AG04450 (cell line): ENCODE measurements around the gene ZDHHC7. TPM values are rescaled to one million over a fixed set of nuclear protein-coding genes. Genes with fewer than 3 reads are reported as not detected.

Experiments used
- CTCF ChIA-PET: fragments of 300-600, 350-600 bp; formaldehyde crosslinking; extraction: SDS; loops from one replicate; lab custom pipeline; 2022; ENCODE audit warnings: antibody characterized with exemption, inconsistent platforms; lab: Charles Lee
- POLR2A ChIA-PET: fragments of 350-600 bp; formaldehyde crosslinking; extraction: SDS; loops from one replicate; lab custom pipeline; 2021; ENCODE audit warnings: antibody characterized with exemption, inconsistent platforms; lab: Yijun Ruan, JAX
- DNase-seq: peaks from one replicate; pipeline ENCODE4 v3.0.0-alpha.2; 2011; ENCODE audit warnings: low read depth, low spot score
- H3K27ac ChIP-seq: one replicate; pipeline ENCODE4 v1.5.1; 2012; ENCODE audit warnings: low read depth, low read length, control low read depth
- H3K27me3 ChIP-seq: one replicate; pipeline ENCODE4 v1.6.0; 2012; ENCODE audit warnings: low read length; ENCODE audit not compliant: control insufficient read depth, insufficient read depth
- H3K4me3 ChIP-seq: 2 replicates; pipeline ENCODE4 v1.5.1; 2011; ENCODE audit warnings: mild to moderate bottlenecking, low read depth, low read length, control low read depth
- H3K9me3 ChIP-seq: 2 replicates; pipeline ENCODE4 v1.5.1; 2012; ENCODE audit warnings: low read length; ENCODE audit not compliant: control insufficient read depth, insufficient read depth
- polyA plus RNA-seq: library from polyadenylated mRNA; depleted of rRNA; stranded (reverse); fragments of >200 nt; gene quantifications from 2 replicates; pipeline ENCODE4 v1.2.3, GENCODE V29; 2011
- TF ChIP-seq, protein P1 (sequence below): IDR thresholded peaks from 2 replicates; pipeline ENCODE4 v1.5.1; 2011; ENCODE audit warnings: low read depth, low read length, control low read depth, inconsistent platforms

Gene ZDHHC7
- polyA plus RNA-seq, 1 experiment = 136 TPM

DNA sequence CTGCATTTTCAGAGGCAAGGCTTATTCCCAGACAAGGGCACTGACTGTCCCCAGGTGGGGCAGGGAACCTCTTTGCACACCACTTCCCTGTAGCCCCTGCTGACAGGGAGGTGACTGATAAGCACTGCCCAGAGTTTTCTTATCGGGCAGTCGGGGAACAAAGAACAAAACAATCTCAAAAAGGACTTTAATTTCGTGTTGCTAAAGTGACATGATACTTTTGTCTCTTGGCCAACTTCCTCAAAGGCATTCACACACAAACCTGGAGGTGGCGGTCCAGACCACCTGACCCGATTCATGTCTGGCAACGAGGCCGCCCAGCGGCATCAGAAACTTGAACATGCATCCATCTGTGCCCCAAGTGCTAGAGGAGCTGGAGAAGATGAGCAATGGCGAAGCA is 28.9 kb downstream of the ZDHHC7 start:
- ChIA-PET CTCF (no interaction called here), POLR2A (interaction anchor here (0.8 kb wide), 2 partner anchors 30 to 38 kb away, joined by 3 read pairs; no protein-coding TSS in a partner anchor)
- H3K9me3 ChIP-seq = peaks cover 6% of the 10 kb centered on the region; the same call in 1 of the 2 replicates
- TF ChIP-seq, protein P1, sequence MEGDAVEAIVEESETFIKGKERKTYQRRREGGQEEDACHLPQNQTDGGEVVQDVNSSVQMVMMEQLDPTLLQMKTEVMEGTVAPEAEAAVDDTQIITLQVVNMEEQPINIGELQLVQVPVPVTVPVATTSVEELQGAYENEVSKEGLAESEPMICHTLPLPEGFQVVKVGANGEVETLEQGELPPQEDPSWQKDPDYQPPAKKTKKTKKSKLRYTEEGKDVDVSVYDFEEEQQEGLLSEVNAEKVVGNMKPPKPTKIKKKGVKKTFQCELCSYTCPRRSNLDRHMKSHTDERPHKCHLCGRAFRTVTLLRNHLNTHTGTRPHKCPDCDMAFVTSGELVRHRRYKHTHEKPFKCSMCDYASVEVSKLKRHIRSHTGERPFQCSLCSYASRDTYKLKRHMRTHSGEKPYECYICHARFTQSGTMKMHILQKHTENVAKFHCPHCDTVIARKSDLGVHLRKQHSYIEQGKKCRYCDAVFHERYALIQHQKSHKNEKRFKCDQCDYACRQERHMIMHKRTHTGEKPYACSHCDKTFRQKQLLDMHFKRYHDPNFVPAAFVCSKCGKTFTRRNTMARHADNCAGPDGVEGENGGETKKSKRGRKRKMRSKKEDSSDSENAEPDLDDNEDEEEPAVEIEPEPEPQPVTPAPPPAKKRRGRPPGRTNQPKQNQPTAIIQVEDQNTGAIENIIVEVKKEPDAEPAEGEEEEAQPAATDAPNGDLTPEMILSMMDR = no peak
- DNase-seq = no peak
- H3K27me3 ChIP-seq = no peaks in the 10 kb centered on the region
- no peak overlapping the region for H3K4me3 ChIP-seq
- H3K27ac ChIP-seq = no peak overlapping the region

GRCh38 chr16:84979516-84979915 is 31.8 kb downstream of the ZDHHC7 start:
- DNase-seq = no peak
- no peak overlapping the region for H3K27ac ChIP-seq
- CTCF ChIA-PET = interaction anchor here (0.7 to 0.9 kb wide), 2 partner anchors 8 to 227 kb away, joined by 3 to 4 read pairs; no protein-coding TSS in a partner anchor

DNA sequence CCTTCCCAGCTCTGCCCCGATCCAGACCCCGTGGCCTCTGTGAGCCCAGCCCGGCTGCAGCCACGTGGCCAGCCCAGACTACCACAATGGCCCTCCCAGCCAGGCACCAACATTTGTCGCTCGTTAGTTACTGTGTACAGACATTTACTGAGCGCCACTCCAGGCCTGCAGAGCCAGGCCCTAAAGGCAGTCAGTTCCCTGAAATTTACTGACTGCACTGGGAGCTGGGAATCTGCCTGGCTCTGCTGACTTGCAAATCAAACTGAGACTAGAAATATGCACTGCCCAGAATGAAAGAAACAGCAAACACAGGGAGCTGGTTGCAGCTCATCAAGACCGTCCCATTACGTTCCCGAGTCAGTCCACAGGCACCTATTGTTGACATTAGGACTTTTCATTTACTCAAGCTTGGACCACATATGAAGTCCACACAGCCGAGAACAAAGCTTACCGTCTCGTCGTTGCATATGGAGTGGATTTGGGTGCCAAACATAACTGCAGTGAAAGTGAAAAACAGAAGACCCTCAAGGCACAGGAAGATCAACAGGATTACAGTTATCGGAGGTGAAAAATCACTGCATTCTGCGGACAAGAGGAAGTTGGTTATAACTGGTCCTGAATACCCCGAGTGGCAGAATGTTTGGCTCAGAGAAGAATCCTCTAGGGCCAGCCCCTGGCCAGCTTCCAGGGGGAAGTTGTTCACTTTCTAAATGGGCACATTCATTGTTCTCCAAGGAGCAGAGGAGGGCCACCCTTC is 34.5 kb downstream of the ZDHHC7 start:
- Histone ChIP-seq H3K9me3 (no peaks in the 10 kb centered on the region; the same call in 1 of the 2 replicates), H3K4me3 (no peak overlapping the region), H3K27ac (peak overlapping the region; percentile 61), H3K27me3 (no peaks in the 10 kb centered on the region)
- TF ChIP-seq, protein P1 = no peak
- ChIA-PET CTCF (interaction anchor here (0.7 to 2.2 kb wide), 3 partner anchors 9 to 239 kb away, joined by 3 to 10 read pairs (median 3); no protein-coding TSS in a partner anchor), POLR2A (interaction anchor here (1.0 kb wide), 1 partner anchor 18 kb away, joined by 3 read pairs; no protein-coding TSS in a partner anchor)
- no peak for DNase-seq

More at GRCh38 chr16:84979516-84979915, 31.8 kb downstream of the ZDHHC7 start:
- TF ChIP-seq, protein P1 = no peak
- Histone ChIP-seq H3K27me3 (no peaks in the 10 kb centered on the region), H3K4me3 (no peak overlapping the region), H3K9me3 (no peaks in the 10 kb centered on the region; the same call in 1 of the 2 replicates)
- POLR2A ChIA-PET = interaction anchor here (1.2 kb wide), 1 partner anchor 15 kb away, joined by 3 read pairs; no protein-coding TSS in a partner anchor

DNA sequence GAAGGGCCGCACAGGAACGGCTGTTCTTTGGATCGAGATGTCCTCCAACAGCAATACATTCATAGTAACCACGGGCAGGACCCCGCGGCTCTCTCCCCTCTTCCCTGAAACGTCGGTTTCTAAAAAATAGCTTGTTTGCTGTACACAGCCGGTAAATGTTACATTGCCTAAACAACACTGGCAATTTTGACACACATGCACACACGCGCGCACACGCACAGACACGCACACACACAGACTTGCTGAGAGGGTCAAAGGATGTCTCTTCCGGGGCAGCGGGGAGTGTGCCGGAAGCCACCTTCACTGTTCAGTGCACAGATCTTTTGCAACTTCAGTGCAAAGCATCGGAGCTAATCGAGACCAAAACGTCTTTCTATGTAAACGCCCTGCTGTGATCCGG is 35.8 kb downstream of the ZDHHC7 start:
- ChIA-PET CTCF (interaction anchor here (9.9 kb wide), 1 partner anchor 238 kb away, joined by 99 read pairs; no protein-coding TSS in a partner anchor), POLR2A (interaction anchor here (0.5 kb wide), 1 partner anchor 34 kb away, joined by 6 read pairs; no protein-coding TSS in a partner anchor)
- no peaks in the 10 kb centered on the region; the same call in 1 of the 2 replicates for H3K9me3 ChIP-seq
- no peak for DNase-seq
- no peak overlapping the region for H3K27ac ChIP-seq
- no peak overlapping the region for H3K4me3 ChIP-seq
- TF ChIP-seq, protein P1 = no peak
- H3K27me3 ChIP-seq = no peaks in the 10 kb centered on the region
